Erythroblast (primary cell): Measurements from ENCODE around the gene C9orf85.

ENCODE experiments used
- GATA1 ChIP-seq: IDR thresholded peaks from 2 replicates; pipeline ENCODE4 v1.6.1; 2011; ENCODE audit warnings: low read depth, mild to moderate bottlenecking, control low read depth, low read length, moderate library complexity
- POLR2A ChIP-seq: IDR thresholded peaks from 2 replicates; pipeline ENCODE4 v1.6.1; 2011; ENCODE audit warnings: mild to moderate bottlenecking, low read length

DNA sequence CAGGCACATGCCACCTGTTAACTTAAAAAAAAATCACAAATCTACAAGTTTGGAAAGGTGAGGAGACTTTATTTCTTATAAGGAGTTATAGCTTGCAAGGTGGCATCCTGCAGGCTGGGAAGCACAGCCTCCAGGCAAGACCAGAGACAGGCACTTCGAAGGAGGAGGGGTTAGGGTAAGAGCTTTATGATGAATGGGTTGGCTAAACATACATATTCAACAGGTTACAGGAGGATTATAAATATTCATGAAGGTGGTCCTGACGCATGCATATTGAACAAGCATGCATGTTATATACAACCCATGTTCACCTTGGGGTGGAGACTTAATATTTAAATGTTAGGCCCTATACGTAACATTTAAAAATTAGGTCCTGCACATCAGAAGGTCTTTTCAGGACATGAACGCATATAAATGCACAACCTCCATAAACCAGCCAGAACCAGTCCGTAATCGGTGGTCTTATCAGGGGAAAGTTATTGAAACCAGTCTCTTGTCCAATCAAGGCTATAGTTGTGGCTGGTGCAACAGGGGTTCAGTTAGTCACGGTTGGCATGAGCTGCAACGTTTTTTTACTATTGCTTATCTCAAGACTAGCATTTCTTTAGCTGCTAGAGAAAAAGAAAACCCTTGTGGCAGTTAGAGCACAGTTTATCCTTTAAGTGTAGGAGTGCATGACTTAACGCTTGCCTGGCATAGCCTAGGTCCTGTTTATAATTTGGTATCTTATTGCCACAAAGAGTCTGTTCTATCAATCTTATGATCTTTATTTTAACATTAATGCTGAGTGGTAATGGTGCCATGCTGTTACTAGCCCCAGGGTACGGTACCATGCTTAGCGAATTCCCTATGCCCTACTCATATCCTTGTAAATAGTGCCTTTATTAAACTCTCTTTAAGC, 76.3 kb downstream of the C9orf85 start:
- TF ChIP-seq POLR2A = no peak
- no peak for TF ChIP-seq GATA1
